ENCODE data around the gene ACER1.
"Not testable (repeated sequence)": the region's sequence is repeated elsewhere in the genome, so short reads cannot be mapped to it uniquely, and the experiment has no call there.

The ACER1 gene

DNA sequence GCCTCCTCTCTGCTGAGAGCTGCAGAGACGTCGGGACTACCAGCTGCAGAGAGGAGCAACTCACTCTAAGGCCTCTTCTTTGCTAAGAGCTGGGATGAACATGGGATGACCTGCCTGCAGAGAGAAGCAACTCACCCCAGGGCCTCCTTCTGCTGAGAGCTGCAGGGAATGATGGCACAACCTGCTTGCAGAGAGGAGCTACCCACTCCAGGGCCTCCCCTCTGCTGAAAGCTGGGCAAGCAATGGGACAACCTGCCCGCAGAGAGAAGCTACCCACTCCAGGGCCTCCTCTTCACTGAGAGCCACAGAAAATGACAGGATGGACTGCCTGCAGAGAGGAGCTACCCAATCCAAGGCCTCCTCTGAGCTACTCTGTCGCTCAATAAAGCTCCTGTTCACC lies 46.7 kb downstream of the ACER1 start:
- no peak for ATAC-seq

- ATAC-seq: not testable (repeated sequence)
These were observed 51.0 kb downstream of the ACER1 start for GRCh38 chr19:6282393-6282792.

DNA sequence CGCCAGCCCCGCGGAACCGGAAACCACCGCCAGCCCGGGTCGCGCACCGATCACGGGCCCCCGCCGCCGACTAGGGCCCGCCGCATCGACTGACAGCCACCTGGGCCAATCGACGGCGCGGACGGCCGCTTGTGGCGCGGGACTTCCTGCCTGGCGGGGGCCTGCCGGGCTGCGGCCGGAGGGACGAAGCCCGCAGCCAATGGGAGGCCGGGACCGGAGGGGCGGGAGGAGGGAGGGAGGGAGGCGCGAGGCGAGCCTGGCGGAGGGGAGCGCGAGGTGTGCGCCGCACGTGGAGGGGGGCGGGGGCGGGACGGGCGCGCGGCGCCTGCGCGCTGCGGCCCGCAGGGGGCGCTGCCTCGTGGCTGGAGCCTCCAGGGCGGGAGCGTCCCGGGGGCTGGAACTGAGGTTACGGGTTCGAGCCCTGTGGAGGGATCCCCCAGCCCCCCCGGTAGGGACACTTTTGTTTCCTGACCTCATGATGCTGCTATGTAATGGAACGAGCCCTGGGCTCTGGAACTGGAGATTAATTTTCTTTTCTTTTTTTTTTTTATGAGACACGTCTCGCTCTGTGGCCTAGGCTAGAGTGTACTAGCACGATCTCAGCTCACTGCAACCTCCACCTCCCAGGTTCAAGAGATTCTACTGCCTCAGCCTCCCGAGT lies 53.4 kb downstream of the ACER1 start, which contains the start of gene MLLT1:
TSS of gene MLLT1 (minus strand) at position 45 of the 661 bp plus-strand sequence. CDS start 191 bp downstream, outside the sequence.
- peak; percentile 97 to 98 for ATAC-seq

DNA sequence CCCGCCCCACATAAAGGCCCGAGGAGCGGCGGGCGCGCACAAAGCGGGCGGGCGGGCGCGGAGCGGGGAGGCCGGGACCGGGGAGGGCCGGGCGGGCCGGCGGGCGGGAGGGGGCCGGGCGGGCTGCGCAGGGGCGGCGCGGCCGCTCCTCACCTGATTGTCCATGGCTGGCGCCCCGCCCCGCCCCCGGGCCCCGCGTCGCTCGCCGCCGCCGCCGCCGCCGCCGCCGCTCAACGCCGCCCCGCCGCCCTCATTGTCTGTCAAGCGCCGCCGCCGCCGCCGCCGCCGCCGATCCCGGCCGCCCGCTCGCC lies 53.8 kb downstream of the ACER1 start:
- peak; percentile 22 for ATAC-seq

- ATAC-seq: no peak
These were observed 54.4 kb downstream of the ACER1 start for GRCh38 chr19:6278740-6279619.

GRCh38 chr19:6278051-6278450 lies 55.4 kb downstream of the ACER1 start:
- no peak for ATAC-seq

DNA sequence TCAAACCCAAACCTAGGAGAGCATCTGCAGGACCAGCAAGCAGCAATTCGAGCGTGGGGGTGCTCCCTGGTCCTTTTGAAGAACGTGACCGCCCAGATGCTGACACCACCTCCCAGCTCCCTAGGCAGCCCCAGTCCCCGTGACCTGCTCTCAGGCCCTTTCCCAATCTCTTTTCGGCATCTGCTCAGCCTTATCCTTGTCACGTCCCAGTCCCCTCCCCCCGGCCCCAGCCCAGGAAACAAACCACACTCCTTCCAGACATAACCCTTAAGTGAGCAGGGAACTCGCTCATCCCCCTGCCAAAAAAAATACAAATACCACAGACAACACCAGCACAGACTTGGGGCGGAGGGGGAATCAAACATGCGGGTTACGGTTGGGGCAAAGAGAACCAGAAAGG lies 57.0 kb downstream of the ACER1 start:
- ATAC-seq: no peak

- ATAC-seq: no peak
These were observed 58.2 kb downstream of the ACER1 start for GRCh38 chr19:6275170-6275744.

DNA sequence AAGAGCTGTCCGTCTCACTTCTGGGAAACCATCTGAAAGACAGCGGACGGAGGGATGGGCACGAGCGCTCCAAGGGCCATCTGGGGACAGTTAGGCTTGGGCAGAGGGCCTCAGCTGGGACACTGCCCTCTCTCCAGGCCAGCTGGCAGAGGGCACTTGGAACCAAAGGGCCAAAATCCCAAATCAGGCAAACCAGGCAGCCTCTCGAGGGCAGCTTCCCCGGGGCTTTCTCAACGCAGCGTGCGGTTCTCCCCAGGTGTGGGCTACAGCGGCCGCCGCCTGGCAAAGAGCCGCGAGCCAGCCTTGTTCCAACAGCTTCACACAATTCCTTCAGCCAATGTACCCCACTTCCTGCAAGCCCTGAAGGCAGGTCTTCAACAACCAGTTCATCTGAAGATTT lies 58.7 kb downstream of the ACER1 start:
- no peak for ATAC-seq

- ATAC-seq: no peak
These were observed 59.5 kb downstream of the ACER1 start for GRCh38 chr19:6273701-6274601.

DNA sequence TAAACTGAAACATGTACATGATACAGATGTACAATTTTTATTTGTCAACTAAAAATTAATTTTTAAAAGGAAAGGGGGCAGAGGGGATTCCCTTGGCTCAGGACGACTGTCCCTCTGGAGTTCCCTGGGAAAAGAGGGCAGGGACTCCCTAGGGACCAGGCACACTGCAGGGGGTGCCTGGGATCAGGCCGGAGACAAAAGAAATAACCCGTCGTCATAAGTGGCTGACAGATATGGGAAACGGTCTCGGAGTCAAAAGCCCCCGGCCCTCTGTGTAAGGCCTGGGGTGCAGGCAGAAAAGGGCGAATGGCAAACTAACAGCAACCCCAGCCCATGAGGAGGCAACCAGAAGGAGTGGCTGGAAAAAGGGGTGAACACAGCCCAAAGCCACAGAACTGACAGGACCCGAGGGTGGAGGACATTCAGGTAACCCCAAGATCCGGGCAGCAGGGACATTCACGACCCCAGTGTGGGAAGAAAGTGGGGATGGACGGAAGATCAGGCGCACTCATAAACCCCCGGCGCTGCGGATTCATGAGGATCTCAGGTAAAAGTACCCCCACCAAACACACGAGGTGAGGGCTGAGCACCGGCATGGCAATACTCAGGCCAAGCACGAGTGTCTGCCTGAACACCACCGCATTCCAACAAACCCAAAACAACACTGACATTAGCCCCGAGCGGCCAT lies 60.4 kb downstream of the ACER1 start:
- ATAC-seq: no peak

DNA sequence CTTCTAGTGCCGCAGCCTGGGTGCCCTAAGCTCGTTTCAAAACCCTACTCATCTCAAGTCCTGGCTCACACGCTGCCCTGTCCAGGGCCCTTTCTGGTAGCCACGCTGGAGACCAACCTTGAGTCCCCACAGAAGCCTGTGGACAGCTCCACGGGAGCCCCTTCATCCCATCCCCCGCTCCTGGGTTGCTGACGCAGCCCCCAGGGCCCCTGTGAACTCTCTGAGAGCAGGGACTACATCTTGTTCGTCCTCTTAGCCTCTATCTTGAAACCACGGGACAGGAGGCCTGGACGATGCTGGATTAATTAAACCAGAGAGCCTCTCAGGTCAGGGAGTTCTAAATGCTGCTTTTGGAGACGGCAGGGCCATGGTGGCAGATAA lies 61.0 kb downstream of the ACER1 start:
- ATAC-seq: no peak

- ATAC-seq: no peak
These were observed 61.5 kb downstream of the ACER1 start for GRCh38 chr19:6271721-6272410.

DNA sequence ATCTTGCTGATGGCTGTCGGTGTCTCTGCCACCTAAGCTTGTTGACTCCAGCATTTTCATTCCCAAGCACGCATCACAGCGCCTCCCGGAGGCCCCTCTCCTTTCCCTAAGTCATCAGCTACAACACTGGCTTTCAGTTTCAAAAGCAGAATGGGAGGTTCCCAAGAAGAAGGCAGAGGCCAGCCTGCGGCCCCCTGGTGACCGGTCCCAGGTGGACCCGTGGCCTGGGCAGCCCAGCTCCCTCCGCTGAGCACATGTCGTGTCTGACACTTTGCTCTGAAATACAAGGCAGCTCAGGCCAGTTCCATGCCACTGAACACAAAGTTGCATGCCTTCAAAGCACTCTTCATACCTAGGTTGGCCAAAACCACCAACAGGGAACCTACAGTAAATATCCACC lies 62.2 kb downstream of the ACER1 start:
- ATAC-seq: no peak

- no peak for ATAC-seq
These were observed 62.6 kb downstream of the ACER1 start for GRCh38 chr19:6270822-6271221.

- ATAC-seq: no peak
These were observed 63.2 kb downstream of the ACER1 start for GRCh38 chr19:6270076-6270745.

DNA sequence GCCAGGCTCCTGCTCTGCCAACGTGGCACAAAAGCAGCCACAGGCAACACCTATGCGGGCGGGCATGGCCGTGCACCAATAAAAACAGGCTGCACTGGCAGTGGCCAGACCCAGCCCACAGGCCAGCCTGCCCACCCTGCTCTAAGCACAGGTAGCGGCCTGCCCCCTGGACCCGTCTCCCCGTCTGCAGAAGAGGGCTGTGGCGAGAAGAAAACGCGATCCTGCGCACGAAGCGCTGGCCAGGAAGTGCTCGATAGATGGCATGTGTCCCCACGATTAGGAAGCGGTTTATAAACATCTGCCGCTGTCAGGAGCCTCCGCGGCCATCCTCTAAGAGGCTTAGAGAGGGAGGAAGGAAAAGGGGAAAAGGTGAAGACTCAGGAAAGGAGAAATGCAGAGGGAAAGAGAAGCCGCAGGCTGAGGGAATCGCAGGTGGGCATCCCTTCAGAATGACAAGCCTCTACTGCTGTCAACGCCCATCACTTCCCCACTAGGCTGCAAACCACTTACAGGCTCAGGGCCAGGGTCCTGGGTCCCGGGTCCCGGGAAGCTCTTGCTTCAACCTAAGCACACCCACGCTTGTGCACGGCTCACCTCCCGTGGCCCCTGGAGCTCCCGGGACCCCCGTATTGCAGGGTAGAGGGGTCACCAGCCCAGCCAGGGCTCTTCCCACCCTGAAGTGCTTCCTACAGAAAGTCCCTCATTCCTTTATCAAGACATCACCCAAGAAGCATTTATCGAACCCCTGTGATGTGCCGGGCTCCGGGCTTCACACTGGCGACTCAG lies 64.1 kb downstream of the ACER1 start:
- ATAC-seq: no peak

DNA sequence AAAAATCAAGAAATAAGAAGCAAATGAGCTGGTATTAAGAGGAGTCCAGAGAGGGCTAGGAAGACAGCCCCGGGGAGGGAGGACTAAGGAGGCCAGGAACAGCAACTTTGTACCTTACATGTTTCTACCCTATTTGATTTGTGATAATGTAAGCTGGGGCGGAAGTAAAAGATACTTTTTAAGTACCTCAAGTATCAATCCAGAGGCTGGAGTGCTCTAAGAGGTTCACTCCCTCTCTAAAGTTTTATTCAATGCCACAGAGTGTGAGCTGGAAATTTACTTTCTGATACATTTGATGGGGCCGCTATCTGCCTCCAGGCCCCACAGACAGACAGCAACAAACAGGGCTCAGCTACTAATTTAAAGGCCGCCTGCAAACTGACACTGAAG lies 65.0 kb downstream of the ACER1 start:
- no peak for ATAC-seq

GRCh38 chr19:6267552-6268381 lies 65.6 kb downstream of the ACER1 start:
- ATAC-seq: no peak

Measured in activated CD4-positive, CD25-positive, alpha-beta regulatory T cell treated with anti-CD3 and anti-CD28 coated beads, Interleukin-2, amount 50 U/mL, for 24 hours (primary cell).